Common myeloid progenitor, CD34-positive (primary cell): Measurements from ENCODE around the gene KPNA4.

ENCODE experiments used
- CTCF ChIA-PET: fragments of 350-600 bp; sonication (Branson Sonifier 250); formaldehyde crosslinking; loops from one replicate; lab custom pipeline; 2021; ENCODE audit warnings: antibody characterized with exemption; lab: Charles Lee
- POLR2A ChIA-PET: fragments of 350-600 bp; sonication (Branson Sonifier 250); formaldehyde crosslinking; loops from one replicate; lab custom pipeline; 2021; ENCODE audit warnings: antibody characterized with exemption; lab: Charles Lee
- DNase-seq, 3 donors: peaks; one replicate each; pipeline versions ENCODE4 v3.0.0 to v3.0.0-alpha.2; 2013
- H3K27ac ChIP-seq, 2 experiments: 1 replicate in 1 of 2; 2 replicates in 1 of 2; pipeline ENCODE4 v1.7.0; 2013; ENCODE audit warnings: inconsistent platforms in 2 of 2, low read length in 2 of 2, mild to moderate bottlenecking in 2 of 2, low read depth in 1 of 2, moderate library complexity in 1 of 2; ENCODE audit not compliant: severe bottlenecking in 2 of 2, insufficient read depth in 1 of 2, poor library complexity in 1 of 2
- H3K27me3 ChIP-seq, 5 experiments: replicated peaks in 2 of 5; 1 replicate in 3 of 5; 2 replicates in 2 of 5; pipeline versions ENCODE4 v1.6.1 to v1.7.0; 2013; ENCODE audit warnings: low read length in 4 of 5, mild to moderate bottlenecking in 2 of 5, moderate library complexity in 2 of 5, inconsistent platforms in 1 of 5; ENCODE audit not compliant: insufficient read depth in 5 of 5, control insufficient read depth in 4 of 5
- H3K36me3 ChIP-seq, 4 experiments: 1 replicate in 2 of 4; 2 replicates in 2 of 4; pipeline versions ENCODE4 v1.6.1 to v1.7.0; 2013; ENCODE audit warnings: low read length in 3 of 4, control low read depth in 1 of 4, mild to moderate bottlenecking in 1 of 4; ENCODE audit not compliant: control insufficient read depth in 4 of 4, insufficient read depth in 4 of 4
- H3K4me1 ChIP-seq, 4 experiments: 1 replicate in 3 of 4; 2 replicates in 1 of 4; pipeline versions ENCODE4 v1.6.1 to v1.7.1; 2013; ENCODE audit warnings: low read length in 3 of 4, mild to moderate bottlenecking in 3 of 4, control low read depth in 1 of 4, inconsistent platforms in 1 of 4, moderate library complexity in 1 of 4; ENCODE audit not compliant: control insufficient read depth in 4 of 4, insufficient read depth in 4 of 4; ENCODE audit errors: control extremely low read depth in 1 of 4
- H3K4me3 ChIP-seq, 7 experiments: 1 replicate in 4 of 7; 2 replicates in 3 of 7; pipeline versions ENCODE4 v1.5.1 to v1.7.0; 2013; ENCODE audit warnings: mild to moderate bottlenecking in 7 of 7, low read length in 6 of 7, moderate library complexity in 6 of 7, inconsistent platforms in 2 of 7, low read depth in 2 of 7, control low read depth in 1 of 7; ENCODE audit not compliant: insufficient read depth in 4 of 7, control insufficient read depth in 1 of 7; ENCODE audit errors: extremely low read depth in 1 of 7
- H3K9me3 ChIP-seq, 5 experiments: 1 replicate in 4 of 5; 2 replicates in 1 of 5; pipeline versions ENCODE4 v1.6.1 to v1.7.1; 2013; ENCODE audit warnings: low read length in 4 of 5, mild to moderate bottlenecking in 2 of 5, inconsistent platforms in 1 of 5, low read depth in 1 of 5, moderate library complexity in 1 of 5; ENCODE audit not compliant: control insufficient read depth in 4 of 5, insufficient read depth in 2 of 5; ENCODE audit errors: control extremely low read depth in 1 of 5
- WGBS: methylation state at CpG from one replicate; pipeline ENCODE4 v1.1.5; 2013; ENCODE audit not compliant: insufficient coverage; 5-methylcytosine and 5-hydroxymethylcytosine counted together

The KPNA4 gene

DNA sequence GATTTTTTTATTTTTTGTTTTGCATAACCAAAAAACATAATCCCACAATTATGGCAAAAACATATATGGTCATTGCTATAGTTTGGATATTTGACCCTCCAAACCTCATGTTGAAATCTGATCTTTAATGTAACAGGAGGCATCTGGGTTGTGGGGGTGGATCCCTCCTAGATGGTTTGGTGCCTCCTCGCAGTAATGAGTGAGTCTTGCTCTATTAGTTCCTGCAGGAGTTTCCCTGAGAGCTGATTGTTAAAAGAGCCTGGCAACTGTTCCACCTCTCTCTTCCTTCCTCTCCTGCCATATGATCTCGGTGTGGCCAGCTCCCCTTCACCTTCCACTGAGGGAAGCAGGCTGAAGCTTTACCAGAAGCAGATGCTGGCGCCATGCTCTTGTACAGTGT, 82.6 kb downstream of the KPNA4 start:
- ChIA-PET CTCF (interaction anchor here (0.9 kb wide), 1 partner anchor 34 kb away, joined by 3 read pairs; the partner anchor contains the start of gene TRIM59), POLR2A (no interaction called here)
- 55% methylated on average over 2 of the region's 3 CpGs for WGBS
- Histone ChIP-seq H3K4me3 (no peak overlapping the region), H3K9me3 (no peaks in the 10 kb centered on the region), H3K4me1 (peaks cover 0 to 5% (median 2%) of the 10 kb centered on the region in 4 experiments), H3K27me3 (no peaks in the 10 kb centered on the region), H3K27ac (no peak overlapping the region), H3K36me3 (no peaks in the 10 kb centered on the region)
- no peak for DNase-seq

- POLR2A ChIA-PET: no interaction called here
- Histone ChIP-seq H3K27me3 (no peaks in the 10 kb centered on the region), H3K9me3 (no peaks in the 10 kb centered on the region), H3K4me3 (no peak overlapping the region), H3K36me3 (no peaks in the 10 kb centered on the region), H3K27ac (no peak overlapping the region), H3K4me1 (peaks cover 0 to 11% (median 3%) of the 10 kb centered on the region in 4 experiments)
- 98% methylated on average over 6 of the region's 6 CpGs for WGBS
- no peak for DNase-seq
- CTCF ChIA-PET: interaction anchor here (0.5 kb wide), 1 partner anchor 555 kb away, joined by 3 read pairs; no protein-coding TSS in a partner anchor
Observed at GRCh38 chr3:160481856-160482255, 83.5 kb downstream of the KPNA4 start.

DNA sequence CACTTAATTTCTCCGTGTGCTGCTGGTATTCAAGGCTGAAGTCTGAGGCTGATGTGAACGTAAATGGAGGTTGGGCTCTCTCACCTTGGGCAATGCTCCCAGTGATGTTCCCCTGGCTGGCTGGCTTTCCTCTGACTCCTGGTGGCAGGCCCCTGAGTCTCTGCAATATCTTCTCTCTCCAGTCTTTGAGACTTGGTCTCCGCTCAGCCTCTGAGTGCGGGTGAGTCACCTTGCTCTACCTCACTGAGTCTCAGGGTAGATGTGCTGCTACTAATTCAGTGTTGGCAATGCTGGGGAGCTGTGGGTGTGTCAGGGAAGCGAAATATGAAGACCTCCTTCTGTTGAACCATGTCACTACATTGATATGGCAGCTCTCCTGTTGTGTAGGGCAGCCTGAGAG, 84.4 kb downstream of the KPNA4 start:
- Histone ChIP-seq H3K27ac (no peak overlapping the region), H3K4me1 (peaks cover 0 to 9% (median 1%) of the 10 kb centered on the region in 4 experiments), H3K27me3 (no peaks in the 10 kb centered on the region), H3K9me3 (no peaks in the 10 kb centered on the region), H3K36me3 (no peaks in the 10 kb centered on the region), H3K4me3 (no peak overlapping the region)
- ChIA-PET POLR2A (no interaction called here), CTCF (no interaction called here)
- 100% methylated on average over 5 of the region's 5 CpGs for WGBS
- DNase-seq: no peak

- Histone ChIP-seq H3K36me3 (no peaks in the 10 kb centered on the region), H3K4me1 (peaks cover 0 to 8% (median 2%) of the 10 kb centered on the region in 4 experiments), H3K9me3 (no peaks in the 10 kb centered on the region), H3K27me3 (no peaks in the 10 kb centered on the region), H3K4me3 (no peak overlapping the region), H3K27ac (no peak overlapping the region)
- POLR2A ChIA-PET: no interaction called here
- DNase-seq: no peak
- CTCF ChIA-PET: interaction anchor here (1.1 kb wide), 1 partner anchor 19 kb away, joined by 3 read pairs; no protein-coding TSS in a partner anchor
- 96% methylated on average over 8 of the region's 10 CpGs for WGBS
Observed at GRCh38 chr3:160479376-160479775, 86.0 kb downstream of the KPNA4 start.

DNA sequence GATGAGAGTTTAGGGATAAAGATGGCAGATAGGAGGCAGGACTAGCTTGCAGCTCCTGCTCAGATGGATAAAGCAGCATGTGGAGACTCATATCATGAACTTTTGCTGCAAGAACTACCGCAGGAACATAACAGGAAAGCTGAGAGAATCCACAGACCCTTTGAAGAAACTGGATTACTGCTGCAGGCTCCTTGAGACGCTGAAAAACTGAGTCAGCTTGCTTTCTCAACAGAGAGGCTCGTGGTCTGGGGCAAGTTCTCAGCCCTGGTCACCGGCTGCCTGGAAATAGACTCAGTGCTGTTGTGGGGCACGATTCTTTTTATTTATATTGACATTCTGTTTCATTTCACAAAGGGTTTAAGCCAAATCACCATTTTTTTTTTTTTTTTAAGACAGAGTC, 87.0 kb downstream of the KPNA4 start:
- CTCF ChIA-PET: interaction anchor here (0.7 kb wide), 1 partner anchor 1156 kb away, joined by 4 read pairs; no protein-coding TSS in a partner anchor
- DNase-seq: no peak
- POLR2A ChIA-PET: no interaction called here
- Histone ChIP-seq H3K9me3 (no peaks in the 10 kb centered on the region), H3K4me3 (no peak overlapping the region), H3K27ac (no peak overlapping the region), H3K27me3 (no peaks in the 10 kb centered on the region), H3K36me3 (no peaks in the 10 kb centered on the region), H3K4me1 (peaks cover 0 to 8% (median 2%) of the 10 kb centered on the region in 4 experiments)
- 100% methylated on average over 4 of the region's 5 CpGs for WGBS

GRCh38 chr3:160477750-160478149, 87.6 kb downstream of the KPNA4 start:
- ChIA-PET POLR2A (no interaction called here), CTCF (interaction anchor here (0.7 kb wide), 1 partner anchor 1155 kb away, joined by 4 read pairs; no protein-coding TSS in a partner anchor)
- H3K27ac ChIP-seq: no peak overlapping the region
- no peaks in the 10 kb centered on the region for H3K9me3 ChIP-seq
- no peak for DNase-seq
- H3K36me3 ChIP-seq: no peaks in the 10 kb centered on the region
- no peak overlapping the region for H3K4me3 ChIP-seq
- H3K27me3 ChIP-seq: no peaks in the 10 kb centered on the region
- 96% methylated on average over 5 of the region's 5 CpGs for WGBS
- peaks cover 0 to 8% (median 2%) of the 10 kb centered on the region in 4 experiments for H3K4me1 ChIP-seq

DNA sequence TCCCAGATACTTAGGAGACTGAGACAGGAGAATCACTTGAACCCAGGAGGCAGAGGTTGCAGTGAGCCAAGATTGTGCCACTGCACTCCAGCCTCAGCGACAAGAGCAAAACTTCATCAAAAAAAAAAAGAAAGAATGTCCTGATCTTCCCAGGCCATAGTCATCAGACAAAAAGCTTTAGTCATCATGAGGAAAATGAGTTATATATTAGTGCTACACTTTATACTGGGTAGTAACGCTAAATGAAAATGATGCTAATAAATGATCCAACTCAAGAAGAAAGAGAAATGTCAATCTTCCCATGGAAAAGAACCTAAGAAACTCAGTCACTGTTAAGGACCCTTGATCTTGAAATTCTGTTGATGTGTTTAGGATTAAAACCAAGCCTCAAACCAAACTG, 89.5 kb downstream of the KPNA4 start:
- no peaks in the 10 kb centered on the region for H3K36me3 ChIP-seq
- peaks cover 0 to 8% (median 5%) of the 10 kb centered on the region in 5 experiments for H3K9me3 ChIP-seq
- H3K4me1 ChIP-seq: peaks cover 0 to 8% (median 2%) of the 10 kb centered on the region in 4 experiments
- ChIA-PET POLR2A (no interaction called here), CTCF (no interaction called here)
- no peaks in the 10 kb centered on the region for H3K27me3 ChIP-seq
- WGBS: 100% methylated on average over 1 of the region's 2 CpGs
- H3K4me3 ChIP-seq: no peak overlapping the region
- H3K27ac ChIP-seq: no peak overlapping the region
- DNase-seq: no peak
